Lung (tissue), 12 donors: Measurements from ENCODE around the gene OTUB2. TPM values are rescaled to one million over a fixed set of nuclear protein-coding genes. Genes with fewer than 3 reads are reported as not detected.

Experiments used
- ATAC-seq: fragments of 200-7000 bp; cut with Tn5 transposase; one replicate; pipeline ENCODE4 v1.9.1; 2020; ENCODE audit warnings: moderate number of reproducible peaks; ENCODE audit not compliant: insufficient read depth, low FRiP score
- DNase-seq, 3 donors: peaks; one replicate each; pipeline ENCODE4 v3.0.0-alpha.2; 2013 to 2017
- H3K27ac ChIP-seq, 2 donors: one replicate each; pipeline ENCODE4 v1.5.1; 2013; ENCODE audit warnings: mild to moderate bottlenecking in 2 of 2, moderate library complexity in 2 of 2, control low read depth in 1 of 2, inconsistent platforms in 1 of 2, low read depth in 1 of 2, low read length in 1 of 2
- H3K27me3 ChIP-seq, 3 donors: one replicate each; pipeline ENCODE4 v1.5.1; 2013; ENCODE audit warnings: low read length in 2 of 3; ENCODE audit not compliant: control insufficient read depth in 3 of 3, insufficient read depth in 3 of 3
- H3K36me3 ChIP-seq, 4 donors: one replicate each; pipeline ENCODE4 v1.5.1; 2013; ENCODE audit warnings: low read length in 4 of 4, mild to moderate bottlenecking in 1 of 4, moderate library complexity in 1 of 4; ENCODE audit not compliant: control insufficient read depth in 4 of 4, insufficient read depth in 4 of 4
- H3K4me1 ChIP-seq, 5 donors: one replicate each; pipeline ENCODE4 v1.5.1; 2013; ENCODE audit warnings: low read length in 5 of 5, mild to moderate bottlenecking in 2 of 5, moderate library complexity in 1 of 5; ENCODE audit not compliant: control insufficient read depth in 5 of 5, insufficient read depth in 5 of 5
- H3K4me3 ChIP-seq: one replicate; pipeline ENCODE4 v1.5.1; 2013; ENCODE audit warnings: mild to moderate bottlenecking, control low read depth, moderate library complexity
- H3K9ac ChIP-seq, 2 donors: one replicate each; pipeline ENCODE4 v1.5.1; 2013; ENCODE audit warnings: low read length in 2 of 2, control low read depth in 1 of 2; ENCODE audit not compliant: insufficient read depth in 1 of 2
- H3K9me3 ChIP-seq, 4 donors: one replicate each; pipeline ENCODE4 v1.5.1; 2013; ENCODE audit warnings: low read length in 3 of 4, mild to moderate bottlenecking in 1 of 4, moderate library complexity in 1 of 4; ENCODE audit not compliant: control insufficient read depth in 4 of 4, insufficient read depth in 3 of 4
- CTCF ChIP-seq: IDR thresholded peaks from 2 replicates; pipeline ENCODE4 v1.5.1; 2012; ENCODE audit warnings: mild to moderate bottlenecking; ENCODE audit errors: control extremely low read depth, extremely low read depth
- WGBS, 2 donors: extraction: QIAGEN DNeasy Blood & Tissue Kit; methylation state at CpG; one replicate each; pipeline ENCODE4 v1.1.7; 2013; 5-methylcytosine and 5-hydroxymethylcytosine counted together
- polyA plus RNA-seq, 2 donors: library from polyadenylated mRNA; stranded (reverse); fragments of 200-250 nt; gene quantifications; one replicate each; pipeline ENCODE4 v1.2.1, GENCODE V29; 2013
- total RNA-seq, 2 donors: library from RNA; depleted of rRNA in 1 of 2; stranded (reverse); fragments of >200 nt in 1 of 2; gene quantifications; one replicate each; pipeline ENCODE4 v1.2.1, GENCODE V29; 2014 to 2021
- donor health status: control.
- donor health status: control.
- donor health status: Bipolar disorder and iron deficiency.
- donor health status: healthy.
- donor health status: DM: yes; HTN: yes; CAD: no.

OTUB2 gene
- total and polyA plus RNA-seq, 4 donors, result 0.31 to 2.2 (median 1.6) TPM

DNA sequence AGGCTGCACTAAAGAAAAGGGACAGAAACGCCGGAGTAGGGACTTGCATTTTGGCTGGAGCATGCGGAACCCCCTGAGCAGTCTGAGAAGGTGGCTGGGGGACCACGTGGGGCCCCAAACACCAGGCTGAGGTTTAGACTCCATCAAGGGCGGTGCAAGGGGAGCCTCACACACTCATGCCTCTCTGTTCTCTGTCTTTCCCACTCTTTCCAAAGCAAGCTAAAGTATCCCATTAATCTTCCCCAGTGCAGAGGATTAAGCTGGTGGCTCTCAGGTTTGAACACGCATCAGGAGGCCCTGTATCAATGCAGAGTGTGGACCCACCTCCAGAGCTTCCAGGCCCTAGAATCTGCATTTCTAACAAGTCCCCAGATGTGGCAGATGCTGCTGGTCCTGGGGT lies 15.5 kb upstream of the OTUB2 start:
- Histone ChIP-seq H3K9me3 (no peaks in the 10 kb centered on the region), H3K9ac (no peak overlapping the region), H3K27me3 (peaks cover 0 to 3% (median 0%) of the 10 kb centered on the region in 3 donors), H3K4me1 (no peaks in the 10 kb centered on the region), H3K36me3 (no peaks in the 10 kb centered on the region), H3K4me3 (no peak overlapping the region), H3K27ac (no peak overlapping the region)
- no peak for TF ChIP-seq CTCF
- 91 to 97% methylated on average over 6 of the region's 6 CpGs for WGBS, 2 donors
- no peak for DNase-seq
- ATAC-seq, result no peak

- H3K9ac ChIP-seq, result no peak overlapping the region
- H3K36me3 ChIP-seq, result no peaks in the 10 kb centered on the region
- H3K27me3 ChIP-seq, result peaks cover 0 to 3% (median 0%) of the 10 kb centered on the region in 3 donors
- no peak overlapping the region for H3K4me3 ChIP-seq
- no peak for DNase-seq
- no peaks in the 10 kb centered on the region for H3K9me3 ChIP-seq
- TF ChIP-seq CTCF, result no peak
- no peak overlapping the region for H3K27ac ChIP-seq
- WGBS, 2 donors, result 31% methylated on average over 2 of the region's 2 CpGs
- ATAC-seq, result no peak
- H3K4me1 ChIP-seq, result no peaks in the 10 kb centered on the region
Measured at GRCh38 chr14:94011795-94012194, 14.3 kb upstream of the OTUB2 start.

GRCh38 chr14:94014382-94014781 lies 11.8 kb upstream of the OTUB2 start:
- no peaks in the 10 kb centered on the region for H3K36me3 ChIP-seq
- ATAC-seq (no peak), DNase-seq (no peak)
- no peaks in the 10 kb centered on the region for H3K9me3 ChIP-seq
- H3K27me3 ChIP-seq, result peaks cover 0 to 3% (median 0%) of the 10 kb centered on the region in 3 donors
- no peak for TF ChIP-seq CTCF
- H3K27ac ChIP-seq, result no peak overlapping the region
- H3K4me1 ChIP-seq, result no peaks in the 10 kb centered on the region
- H3K9ac ChIP-seq, result no peak overlapping the region
- no peak overlapping the region for H3K4me3 ChIP-seq
- WGBS, 2 donors, result 76 to 82% methylated on average over 6 of the region's 6 CpGs

- Histone ChIP-seq H3K9ac (no peak overlapping the region), H3K4me1 (no peaks in the 10 kb centered on the region), H3K27me3 (peaks cover 0 to 3% (median 0%) of the 10 kb centered on the region in 3 donors), H3K4me3 (no peak overlapping the region), H3K9me3 (no peaks in the 10 kb centered on the region), H3K36me3 (no peaks in the 10 kb centered on the region), H3K27ac (no peak overlapping the region)
- no peak for DNase-seq
- ATAC-seq, result no peak
- 84 to 100% methylated on average over 2 of the region's 2 CpGs for WGBS, 2 donors
- no peak for TF ChIP-seq CTCF
Measured at GRCh38 chr14:94015223-94015622, 10.9 kb upstream of the OTUB2 start.
